HG02798 (cell line): Measurements from ENCODE around the gene SNX11.

ENCODE experiments used
- ATAC-seq: cut with Tn5 transposase; IDR thresholded peaks from one replicate; pipeline ENCODE4 v1.9.1; 2021; ENCODE audit warnings: mild to moderate bottlenecking; ENCODE audit not compliant: unreplicated experiment, poor library complexity

SNX11 gene

GRCh38 chr17:48155889-48156611 is 48.5 kb downstream of the SNX11 start:
- ATAC-seq, result no peak

- no peak for ATAC-seq
Observed at GRCh38 chr17:48159232-48159631, 51.7 kb downstream of the SNX11 start.

- no peak for ATAC-seq
Observed at GRCh38 chr17:48160177-48161081, 52.9 kb downstream of the SNX11 start.

- ATAC-seq, result no peak
Observed at GRCh38 chr17:48161127-48161905, 53.8 kb downstream of the SNX11 start.

GRCh38 chr17:48162306-48162934 is 54.9 kb downstream of the SNX11 start:
- ATAC-seq, result no peak

GRCh38 chr17:48162946-48163506 is 55.5 kb downstream of the SNX11 start:
- no peak for ATAC-seq

GRCh38 chr17:48163809-48164208 is 56.2 kb downstream of the SNX11 start:
- ATAC-seq, result no peak

GRCh38 chr17:48169926-48170325 is 62.4 kb downstream of the SNX11 start:
- ATAC-seq, result no peak
